IPS DF 4.7 (cell line): ENCODE data around the gene PGP.

ENCODE experiments used
- DNase-seq: peaks from one replicate; pipeline ENCODE4 v3.0.0-alpha.2; 2013; ENCODE audit warnings: low spot score; ENCODE audit errors: extremely low read depth

The PGP gene

GRCh38 chr16:2200313-2200712, 14.3 kb downstream of the PGP start:
- DNase-seq = no peak

GRCh38 chr16:2199621-2200139, 15.0 kb downstream of the PGP start:
- no peak for DNase-seq

- DNase-seq = no peak
Observed at GRCh38 chr16:2199095-2199494, 15.5 kb downstream of the PGP start.

- no peak for DNase-seq
Observed at GRCh38 chr16:2198283-2198682, 16.4 kb downstream of the PGP start.

GRCh38 chr16:2197765-2198164, 16.9 kb downstream of the PGP start:
- no peak for DNase-seq

- DNase-seq = no peak
Observed at GRCh38 chr16:2196981-2197511, 17.6 kb downstream of the PGP start.

GRCh38 chr16:2196162-2196980, 18.3 kb downstream of the PGP start, which contains the start of gene CASKIN1:
TSS of gene CASKIN1 (minus strand) at chr16:2196605. CDS start at chr16:2196432, 173 bp downstream.
- no peak for DNase-seq

- no peak for DNase-seq
Observed at GRCh38 chr16:2195322-2196161, 19.1 kb downstream of the PGP start.

- DNase-seq = no peak
Observed at GRCh38 chr16:2194852-2195321, 19.8 kb downstream of the PGP start.

- DNase-seq = no peak
Observed at GRCh38 chr16:2194166-2194834, 20.3 kb downstream of the PGP start.

- no peak for DNase-seq
Observed at GRCh38 chr16:2191446-2191706, 23.3 kb downstream of the PGP start.

- no peak for DNase-seq
Observed at GRCh38 chr16:2190659-2191445, 23.8 kb downstream of the PGP start.

GRCh38 chr16:2190002-2190658, 24.5 kb downstream of the PGP start:
- DNase-seq = no peak

GRCh38 chr16:2189252-2189893, 25.3 kb downstream of the PGP start:
- DNase-seq = no peak

- DNase-seq = no peak
Observed at GRCh38 chr16:2188395-2188794, 26.2 kb downstream of the PGP start.

- DNase-seq = no peak
Observed at GRCh38 chr16:2187212-2187611, 27.4 kb downstream of the PGP start.

GRCh38 chr16:2186505-2186904, 28.1 kb downstream of the PGP start:
- DNase-seq = no peak

GRCh38 chr16:2186064-2186463, 28.6 kb downstream of the PGP start:
- no peak for DNase-seq

GRCh38 chr16:2184962-2185361, 29.7 kb downstream of the PGP start:
- DNase-seq = no peak

GRCh38 chr16:2184346-2184745, 30.3 kb downstream of the PGP start:
- no peak for DNase-seq
